Skin of body (tissue), 2 donors: ENCODE measurements around the gene LRP6. TPM values are rescaled to one million over a fixed set of nuclear protein-coding genes. Genes with fewer than 3 reads are reported as not detected.
"Not testable (repeated sequence)": the region's sequence is repeated elsewhere in the genome, so short reads cannot be mapped to it uniquely, and the experiment has no call there.

Source experiments
- DNase-seq: peaks from one replicate; lab custom pipeline; 2025; lab: John Stamatoyannopoulos, UW
- total RNA-seq: library from RNA; depleted of rRNA; stranded (reverse); fragments of >200 nt; gene quantifications from one replicate; pipeline ENCODE4 v1.2.3, GENCODE V29; 2014

Gene LRP6
- total RNA-seq, 1 donor from 2014 or later, result 62.2 TPM

GRCh38 chr12:12182703-12183365, 84.0 kb downstream of the LRP6 start:
- DNase-seq, result no peak

DNA sequence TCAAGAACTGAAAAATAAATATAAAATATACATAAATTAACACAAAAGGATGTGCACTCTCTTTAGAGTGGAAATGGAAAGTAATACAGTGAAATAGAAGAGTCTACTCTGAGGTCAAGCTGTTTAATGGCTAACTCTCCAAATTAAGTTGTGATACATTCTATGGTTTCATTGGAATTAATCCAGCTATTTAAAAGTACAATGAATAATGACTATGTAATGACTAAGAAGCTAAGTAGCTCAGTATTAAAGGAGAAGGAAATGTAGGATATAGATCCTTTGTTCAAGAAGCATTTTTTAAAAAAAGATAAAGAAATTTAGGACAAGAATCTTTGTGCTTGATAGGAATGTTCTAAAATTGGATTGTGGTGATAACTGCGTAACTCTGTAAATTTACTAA, 85.3 kb downstream of the LRP6 start:
- no peak for DNase-seq

DNA sequence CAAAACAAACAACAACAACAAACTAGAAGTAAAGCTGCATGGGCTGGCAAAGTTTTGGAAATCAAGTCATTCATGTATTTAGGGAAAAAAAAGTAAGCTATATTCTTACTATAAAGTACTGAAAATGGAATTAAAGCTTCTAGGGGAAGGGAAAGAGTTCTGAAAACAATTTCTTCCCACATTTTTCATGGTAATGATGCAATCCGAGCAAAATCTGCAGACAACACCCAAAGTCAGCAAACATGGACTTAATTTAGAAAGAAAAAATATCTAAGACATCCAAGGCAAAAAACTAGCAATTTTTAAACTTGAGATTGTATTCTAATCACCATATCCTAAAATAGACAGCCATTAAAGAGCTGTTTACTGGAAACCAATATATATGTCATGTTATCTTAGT, 86.3 kb downstream of the LRP6 start:
- peak; percentile 15 for DNase-seq

DNA sequence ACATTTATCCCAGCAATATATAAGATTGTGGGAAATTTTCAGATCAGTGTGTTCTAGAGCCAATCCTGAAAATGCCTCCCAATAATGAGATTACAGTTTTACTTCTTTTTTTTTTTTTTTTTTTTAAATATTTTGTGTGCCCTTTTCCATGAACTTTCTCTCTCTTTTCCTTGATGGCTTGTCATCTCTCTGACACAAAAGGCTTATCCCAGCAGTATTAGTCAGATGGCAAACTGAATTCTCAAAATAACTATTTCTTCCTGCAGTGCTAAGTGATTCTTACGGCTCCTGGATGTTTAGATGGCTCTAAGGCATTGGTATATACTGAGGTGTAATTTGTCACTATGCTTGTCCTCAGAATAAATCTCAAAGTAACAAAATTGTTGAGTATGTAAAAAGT, 86.7 kb downstream of the LRP6 start:
- DNase-seq, result no peak

- peak; percentile 60 for DNase-seq
These were observed 88.3 kb downstream of the LRP6 start for GRCh38 chr12:12178559-12178958.

- no peak for DNase-seq
These were observed 90.4 kb downstream of the LRP6 start for GRCh38 chr12:12176402-12176801.

DNA sequence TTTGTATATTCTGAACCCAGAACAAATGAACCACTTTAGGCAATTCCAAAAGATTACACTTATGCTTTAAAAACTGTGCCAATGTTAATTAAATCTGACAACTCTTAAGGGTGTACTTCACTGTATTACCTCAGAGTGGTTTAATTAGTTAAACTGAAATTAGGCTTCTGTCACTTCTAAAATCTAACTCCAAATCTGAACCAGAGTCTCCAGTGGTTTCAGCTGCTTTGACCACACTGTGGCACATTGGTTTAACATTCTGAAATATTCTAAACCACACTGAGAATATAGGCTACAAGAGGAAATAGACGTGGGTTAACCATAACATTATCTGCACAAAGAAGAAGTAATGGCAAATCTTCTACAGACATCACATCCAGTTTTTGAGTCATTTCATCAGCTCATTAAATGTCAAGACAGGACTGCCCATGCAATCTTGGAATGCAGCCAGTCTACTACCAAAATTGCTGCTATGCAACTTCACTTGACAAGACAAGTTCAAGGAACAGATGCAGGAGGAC, 94.8 kb downstream of the LRP6 start:
- no peak for DNase-seq

DNA sequence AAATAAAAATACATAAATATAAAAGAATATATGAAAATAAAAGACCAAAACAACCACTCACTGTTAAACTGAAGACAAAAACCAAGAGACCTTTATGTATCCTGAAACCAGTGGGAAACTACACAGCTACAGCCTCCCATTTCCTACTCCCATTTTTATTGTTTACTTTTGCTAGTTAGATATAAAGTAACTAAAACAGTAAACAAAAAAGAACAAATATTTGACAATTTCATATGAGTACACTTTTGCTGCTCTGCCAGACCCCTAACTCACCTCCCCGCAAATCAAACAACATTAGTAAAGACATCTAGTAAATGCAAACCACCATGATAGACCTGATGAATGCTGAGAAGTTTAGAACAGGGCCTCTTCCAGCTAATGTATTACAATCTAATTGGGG, 99.0 kb downstream of the LRP6 start:
- no peak for DNase-seq

- DNase-seq, result no peak
These were observed 100.1 kb downstream of the LRP6 start for GRCh38 chr12:12166751-12167150.

- DNase-seq, result peak; percentile 45
These were observed 106.9 kb downstream of the LRP6 start for GRCh38 chr12:12159988-12160387.

- no peak for DNase-seq
These were observed 108.0 kb downstream of the LRP6 start for GRCh38 chr12:12158858-12159257.

- DNase-seq, result no peak
These were observed 109.4 kb downstream of the LRP6 start for GRCh38 chr12:12157424-12157823.

GRCh38 chr12:12156828-12157227, 110.0 kb downstream of the LRP6 start:
- no peak for DNase-seq

GRCh38 chr12:12156116-12156515, 110.7 kb downstream of the LRP6 start:
- DNase-seq, result no peak

- DNase-seq, result no peak
These were observed 113.2 kb downstream of the LRP6 start for GRCh38 chr12:12153596-12153995.

- no peak for DNase-seq
These were observed 119.7 kb downstream of the LRP6 start for GRCh38 chr12:12147111-12147510.

DNA sequence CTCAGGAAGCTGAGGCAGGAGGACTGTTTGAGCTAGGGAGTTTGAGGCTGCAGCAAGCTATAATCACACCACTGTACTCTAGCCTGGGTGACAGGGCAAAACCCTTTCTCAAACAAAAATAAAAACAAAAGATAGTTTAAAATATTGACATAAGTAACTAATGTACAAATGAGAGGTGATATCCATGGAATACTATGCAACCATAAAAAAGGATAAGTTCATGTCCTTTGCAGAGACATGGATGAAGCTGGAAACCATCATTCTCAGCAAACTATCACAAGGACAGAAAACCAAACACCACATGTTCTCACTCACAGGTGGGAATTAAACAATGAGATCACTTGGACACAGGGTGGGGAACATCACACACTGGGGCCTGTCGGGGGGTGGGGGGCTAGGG, 122.3 kb downstream of the LRP6 start:
- DNase-seq, result not testable (repeated sequence)

- no peak for DNase-seq
These were observed 125.8 kb downstream of the LRP6 start for GRCh38 chr12:12141000-12141399.

DNA sequence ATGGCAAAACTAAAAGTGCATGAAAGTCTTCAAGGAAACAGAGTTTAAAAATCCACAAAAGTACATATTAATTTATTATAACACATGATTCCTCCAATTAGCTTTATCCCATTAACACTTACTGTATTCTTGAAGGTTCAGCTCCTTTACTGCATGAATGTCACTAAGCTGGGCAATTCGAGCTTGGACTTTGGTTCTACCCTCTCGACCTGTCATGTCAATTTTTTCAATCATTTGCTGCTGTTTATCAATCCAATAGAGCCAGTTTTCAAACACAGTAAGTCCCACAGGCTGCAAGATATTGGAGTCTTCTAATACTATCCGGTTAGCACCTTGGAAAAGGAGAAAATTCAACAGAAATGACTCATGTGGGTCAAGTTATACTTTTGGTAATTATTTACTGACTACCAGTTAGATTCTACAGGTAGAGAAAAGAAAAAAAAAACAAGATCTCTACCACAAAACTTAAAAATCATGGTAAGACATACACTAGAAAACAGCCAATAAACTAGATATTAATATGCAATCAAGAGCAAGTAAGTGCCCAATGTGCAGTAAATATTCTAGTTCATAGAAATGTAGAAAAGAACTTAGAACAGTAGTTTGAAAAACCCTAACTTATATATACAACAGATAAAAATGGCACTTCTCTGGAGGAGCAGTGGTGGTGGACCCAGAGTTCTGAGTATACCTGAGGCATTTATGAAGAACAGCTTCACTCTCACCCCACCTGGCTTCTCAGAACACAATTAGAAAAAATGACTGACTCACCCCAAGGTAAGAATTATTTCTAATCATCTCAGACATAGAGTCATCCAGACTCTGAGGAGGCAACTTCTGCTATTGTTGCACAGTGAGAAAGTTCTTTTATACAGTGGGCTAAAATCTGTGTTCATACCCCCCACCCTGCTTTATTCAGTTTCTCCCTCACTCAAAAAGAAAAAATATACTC, 128.4 kb downstream of the LRP6 start:
- DNase-seq, result no peak

- DNase-seq, result no peak
These were observed 133.1 kb downstream of the LRP6 start for GRCh38 chr12:12133785-12134184.

DNA sequence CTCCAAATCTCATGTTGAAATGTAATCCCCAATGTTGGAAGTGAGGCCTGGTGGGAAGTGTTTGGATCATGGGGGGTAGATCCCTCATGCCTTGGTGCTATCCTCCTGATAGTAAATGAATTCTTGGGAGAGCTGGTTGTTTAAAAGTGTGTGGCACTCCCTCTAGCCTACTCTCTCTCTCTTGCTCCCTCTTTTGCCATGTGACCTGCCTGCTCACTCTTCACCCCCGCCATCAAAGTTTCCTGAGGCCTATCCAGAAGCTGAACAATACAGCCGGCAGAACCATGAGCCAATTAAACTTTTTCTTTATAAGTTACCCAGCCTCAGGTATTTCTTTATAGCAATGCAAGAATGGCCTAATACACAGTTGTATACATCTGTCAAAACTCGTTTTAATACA, 133.6 kb downstream of the LRP6 start:
- DNase-seq, result no peak

GRCh38 chr12:12128670-12129069, 138.2 kb downstream of the LRP6 start:
- DNase-seq, result no peak

GRCh38 chr12:12127304-12127703, 139.5 kb downstream of the LRP6 start:
- DNase-seq, result no peak
